Skeletal muscle tissue (tissue), 4 donors: ENCODE results near the gene NAV3. TPM values are rescaled to one million over a fixed set of nuclear protein-coding genes. Genes with fewer than 3 reads are reported as not detected.

ENCODE experiments used
- H3K27ac ChIP-seq: one replicate; pipeline ENCODE4 v1.7.0; 2013; ENCODE audit warnings: mild to moderate bottlenecking, low read depth, low read length, inconsistent platforms
- H3K27me3 ChIP-seq, 3 donors: one replicate each; pipeline ENCODE4 v1.7.0; 2013; ENCODE audit warnings: low read length in 3 of 3; ENCODE audit not compliant: control insufficient read depth in 3 of 3, insufficient read depth in 3 of 3
- H3K36me3 ChIP-seq, 3 donors: one replicate each; pipeline ENCODE4 v1.7.0; 2013; ENCODE audit warnings: low read length in 3 of 3; ENCODE audit not compliant: control insufficient read depth in 3 of 3, insufficient read depth in 3 of 3
- H3K4me1 ChIP-seq, 3 donors: one replicate each; pipeline ENCODE4 v1.7.0; 2013; ENCODE audit warnings: low read length in 3 of 3, mild to moderate bottlenecking in 3 of 3; ENCODE audit not compliant: control insufficient read depth in 3 of 3, insufficient read depth in 3 of 3
- H3K4me3 ChIP-seq, 3 donors: one replicate each; pipeline ENCODE4 v1.7.0; 2013; ENCODE audit warnings: low read length in 3 of 3
- H3K9ac ChIP-seq, 3 donors: one replicate each; pipeline ENCODE4 v1.7.0; 2013; ENCODE audit warnings: low read length in 3 of 3, mild to moderate bottlenecking in 3 of 3, moderate library complexity in 2 of 3, low read depth in 1 of 3
- H3K9me3 ChIP-seq, 3 donors: one replicate each; pipeline ENCODE4 v1.7.0; 2013; ENCODE audit warnings: low read length in 3 of 3; ENCODE audit not compliant: control insufficient read depth in 3 of 3
- total RNA-seq: library from RNA; depleted of rRNA; stranded (reverse); fragments of >200 nt; gene quantifications from one replicate; pipeline ENCODE4 v1.2.3, GENCODE V29; 2014
- donor health status: Osteomylitis.

NAV3 gene
- 32.9 TPM for total RNA-seq

GRCh38 chr12:77830583-77831351 lies at the start of gene NAV3:
NAV3 (plus strand) TSS chr12:77830894; CDS start chr12:77831462, 568 bp downstream.
- Histone ChIP-seq H3K36me3 (no peaks in the 10 kb centered on the region), H3K9me3 (no peaks in the 10 kb centered on the region), H3K9ac (no peak within 1 kb of the TSS), H3K4me3 (peak within 1 kb of the TSS in 1 of 3 donors; percentile 55), H3K4me1 (no peaks in the 10 kb centered on the region), H3K27ac (no peak within 1 kb of the TSS), H3K27me3 (no peaks in the 10 kb centered on the region)

GRCh38 chr12:77782034-77782433 lies 48.7 kb upstream of the NAV3 start:
- H3K4me1 ChIP-seq: no peaks in the 10 kb centered on the region
- H3K27ac ChIP-seq: no peak overlapping the region
- H3K9ac ChIP-seq: no peak overlapping the region
- no peaks in the 10 kb centered on the region for H3K27me3 ChIP-seq
- no peak overlapping the region for H3K4me3 ChIP-seq
- H3K36me3 ChIP-seq: no peaks in the 10 kb centered on the region
- H3K9me3 ChIP-seq: no peaks in the 10 kb centered on the region

- no peak overlapping the region for H3K9ac ChIP-seq
- no peaks in the 10 kb centered on the region for H3K27me3 ChIP-seq
- H3K4me1 ChIP-seq: no peaks in the 10 kb centered on the region
- H3K9me3 ChIP-seq: no peaks in the 10 kb centered on the region
- no peak overlapping the region for H3K27ac ChIP-seq
- no peaks in the 10 kb centered on the region for H3K36me3 ChIP-seq
- H3K4me3 ChIP-seq: no peak overlapping the region
These were observed 47.9 kb upstream of the NAV3 start for GRCh38 chr12:77782766-77783165.

GRCh38 chr12:77785211-77785610 lies 45.5 kb upstream of the NAV3 start:
- Histone ChIP-seq H3K4me3 (no peak overlapping the region), H3K36me3 (no peaks in the 10 kb centered on the region), H3K27ac (no peak overlapping the region), H3K4me1 (no peaks in the 10 kb centered on the region), H3K27me3 (no peaks in the 10 kb centered on the region), H3K9me3 (no peaks in the 10 kb centered on the region), H3K9ac (no peak overlapping the region)

GRCh38 chr12:77786675-77787074 lies 44.0 kb upstream of the NAV3 start:
- Histone ChIP-seq H3K4me1 (no peaks in the 10 kb centered on the region), H3K27ac (no peak overlapping the region), H3K4me3 (no peak overlapping the region), H3K9ac (no peak overlapping the region), H3K27me3 (no peaks in the 10 kb centered on the region), H3K36me3 (no peaks in the 10 kb centered on the region), H3K9me3 (no peaks in the 10 kb centered on the region)

- no peaks in the 10 kb centered on the region for H3K27me3 ChIP-seq
- H3K4me1 ChIP-seq: no peaks in the 10 kb centered on the region
- no peak overlapping the region for H3K4me3 ChIP-seq
- H3K9me3 ChIP-seq: no peaks in the 10 kb centered on the region
- H3K9ac ChIP-seq: no peak overlapping the region
- H3K27ac ChIP-seq: no peak overlapping the region
- no peaks in the 10 kb centered on the region for H3K36me3 ChIP-seq
These were observed 42.2 kb upstream of the NAV3 start for GRCh38 chr12:77788231-77789168.

GRCh38 chr12:77795699-77796098 lies 35.0 kb upstream of the NAV3 start:
- Histone ChIP-seq H3K27ac (no peak overlapping the region), H3K4me3 (no peak overlapping the region), H3K27me3 (no peaks in the 10 kb centered on the region), H3K4me1 (no peaks in the 10 kb centered on the region), H3K9ac (no peak overlapping the region), H3K9me3 (no peaks in the 10 kb centered on the region), H3K36me3 (no peaks in the 10 kb centered on the region)

GRCh38 chr12:77796775-77797174 lies 33.9 kb upstream of the NAV3 start:
- Histone ChIP-seq H3K4me1 (no peaks in the 10 kb centered on the region), H3K36me3 (no peaks in the 10 kb centered on the region), H3K27me3 (no peaks in the 10 kb centered on the region), H3K9ac (no peak overlapping the region), H3K27ac (no peak overlapping the region), H3K4me3 (no peak overlapping the region), H3K9me3 (no peaks in the 10 kb centered on the region)

- no peak overlapping the region for H3K9ac ChIP-seq
- no peaks in the 10 kb centered on the region for H3K27me3 ChIP-seq
- no peaks in the 10 kb centered on the region for H3K4me1 ChIP-seq
- H3K36me3 ChIP-seq: no peaks in the 10 kb centered on the region
- no peak overlapping the region for H3K4me3 ChIP-seq
- no peaks in the 10 kb centered on the region for H3K9me3 ChIP-seq
- no peak overlapping the region for H3K27ac ChIP-seq
These were observed 30.2 kb upstream of the NAV3 start for GRCh38 chr12:77800501-77800900.

- no peak overlapping the region for H3K9ac ChIP-seq
- H3K9me3 ChIP-seq: no peaks in the 10 kb centered on the region
- no peaks in the 10 kb centered on the region for H3K4me1 ChIP-seq
- H3K4me3 ChIP-seq: no peak overlapping the region
- no peak overlapping the region for H3K27ac ChIP-seq
- no peaks in the 10 kb centered on the region for H3K27me3 ChIP-seq
- H3K36me3 ChIP-seq: no peaks in the 10 kb centered on the region
These were observed 22.2 kb upstream of the NAV3 start for GRCh38 chr12:77808534-77808933.
